HL-60/S4 treated with phorbol 12-myristate 13-acetate at 8.2 ng/mL for 4 days and 3 days (cell line): ENCODE results near the gene FOSL2.

Experiments
- in situ Hi-C: fragments of 300-500 bp; cut with MboI; formaldehyde crosslinking; loops from 2 replicates; pipeline ENCODE4 v1.15.0; 2022; ENCODE audit warnings: low sequenced_read_pairs

The FOSL2 gene

GRCh38 chr2:28392297-28393113, at the start of gene FOSL2:
FOSL2 (plus strand) TSS chr2:28392858; CDS start chr2:28393721, 863 bp downstream.
- in situ Hi-C loops = no loop called here

GRCh38 chr2:28343184-28343942, 49.3 kb upstream of the FOSL2 start:
- in situ Hi-C loops = no loop called here

- in situ Hi-C loops = no loop called here
Observed at GRCh38 chr2:28343971-28344715, 48.5 kb upstream of the FOSL2 start.

DNA sequence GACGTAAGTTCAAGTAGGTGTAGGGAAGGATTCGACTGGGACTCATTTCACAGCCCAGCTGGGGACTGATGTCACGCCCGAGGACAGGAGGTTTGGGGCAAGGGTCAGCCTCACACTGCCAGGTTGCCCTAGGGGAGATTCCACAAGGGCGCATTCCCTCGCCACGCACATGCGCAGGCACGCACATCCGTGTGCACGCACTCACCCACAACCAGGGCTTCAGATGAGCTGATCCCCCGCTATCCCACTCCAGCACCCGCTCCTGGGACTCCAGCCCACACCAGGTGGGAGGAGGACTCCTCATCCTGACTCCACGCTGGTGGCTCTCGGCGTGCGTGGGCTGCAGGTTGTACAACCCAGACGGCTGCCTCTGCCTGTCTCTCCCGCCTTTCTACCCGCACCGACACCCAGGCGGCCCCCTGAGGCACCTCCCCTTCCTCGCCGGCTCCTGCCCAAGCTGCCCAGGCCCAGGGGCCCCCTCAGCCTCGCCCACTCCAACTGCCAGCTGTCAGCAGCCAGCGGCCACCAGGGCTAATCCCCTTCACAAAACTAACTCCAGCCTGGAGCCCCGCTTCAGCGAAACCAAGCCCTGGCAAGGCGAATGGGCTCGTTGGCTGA, 47.8 kb upstream of the FOSL2 start:
- in situ Hi-C loops = no loop called here

- in situ Hi-C loops = no loop called here
Observed at GRCh38 chr2:28345619-28346018, 47.0 kb upstream of the FOSL2 start.

DNA sequence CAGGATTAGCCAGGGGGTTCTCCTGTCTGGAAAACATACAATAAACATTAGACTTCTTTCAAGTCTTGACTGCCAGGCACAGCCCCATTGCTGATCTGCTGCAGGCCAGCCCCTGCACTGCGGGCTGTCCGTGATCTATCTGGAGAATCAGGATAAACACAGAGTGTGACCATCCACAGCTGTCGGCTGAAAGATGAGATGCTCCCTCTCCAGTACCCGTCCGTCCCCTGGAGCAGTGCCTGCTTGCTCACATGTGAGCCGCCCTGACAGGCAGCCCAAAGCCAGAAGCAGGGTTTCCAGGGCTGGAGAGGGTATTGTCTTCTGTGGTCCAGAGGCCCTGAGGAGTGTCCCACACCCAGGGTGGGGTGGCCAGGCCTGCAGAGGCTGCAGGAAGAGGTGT, 46.1 kb upstream of the FOSL2 start:
- in situ Hi-C loops = no loop called here

GRCh38 chr2:28347193-28347592, 45.5 kb upstream of the FOSL2 start:
- in situ Hi-C loops = no loop called here

DNA sequence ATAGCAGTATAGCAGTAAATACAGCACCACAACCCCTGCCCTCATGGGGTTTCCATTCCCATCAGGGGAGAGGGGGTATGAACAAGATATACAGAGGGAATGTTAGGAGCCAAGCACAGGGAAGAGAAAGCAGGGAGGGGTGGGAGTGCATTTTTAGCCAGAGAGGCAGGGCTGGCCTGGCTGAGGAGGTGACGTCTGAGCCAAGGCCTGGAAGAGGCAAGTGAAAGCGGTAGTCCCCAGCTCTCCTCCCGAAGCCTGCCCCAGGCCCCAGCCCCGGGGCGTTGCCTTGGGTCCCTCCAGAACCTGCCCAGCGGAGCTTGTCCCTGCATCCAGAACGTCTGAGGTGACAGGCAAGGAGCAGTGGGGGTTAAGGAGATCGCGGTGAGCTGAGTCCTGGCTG, 45.1 kb upstream of the FOSL2 start:
- in situ Hi-C loops = no loop called here

GRCh38 chr2:28348149-28348567, 44.5 kb upstream of the FOSL2 start:
- in situ Hi-C loops = no loop called here

- in situ Hi-C loops = no loop called here
Observed at GRCh38 chr2:28348921-28349320, 43.7 kb upstream of the FOSL2 start.

- in situ Hi-C loops = no loop called here
Observed at GRCh38 chr2:28349546-28350165, 43.0 kb upstream of the FOSL2 start.

GRCh38 chr2:28350196-28350595, 42.5 kb upstream of the FOSL2 start:
- in situ Hi-C loops = no loop called here

DNA sequence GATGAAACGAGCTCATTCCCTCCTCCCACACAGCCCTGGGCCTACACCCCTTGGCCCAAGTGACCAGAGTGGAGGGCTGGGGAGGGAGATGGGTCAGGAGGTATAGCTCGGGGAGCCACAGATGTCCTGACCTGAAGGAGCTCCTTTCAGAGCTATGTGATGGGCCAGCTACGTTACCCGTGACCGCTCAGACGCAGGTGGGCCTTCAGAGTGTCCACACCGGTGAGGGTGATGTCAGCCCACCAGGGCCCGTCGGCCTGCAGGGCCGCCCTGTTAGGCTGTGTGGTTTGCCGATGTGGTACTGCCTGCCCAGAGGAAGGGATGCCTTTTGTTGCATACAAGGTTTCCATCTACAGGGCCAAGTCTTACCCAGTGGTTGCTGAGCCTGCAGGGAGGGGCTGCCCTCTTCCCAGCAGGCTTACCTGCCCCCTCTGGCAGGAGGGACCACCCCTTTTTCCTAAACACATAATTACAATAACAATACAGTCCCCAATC, 41.8 kb upstream of the FOSL2 start:
- in situ Hi-C loops = no loop called here

- in situ Hi-C loops = no loop called here
Observed at GRCh38 chr2:28351621-28352020, 41.0 kb upstream of the FOSL2 start.

DNA sequence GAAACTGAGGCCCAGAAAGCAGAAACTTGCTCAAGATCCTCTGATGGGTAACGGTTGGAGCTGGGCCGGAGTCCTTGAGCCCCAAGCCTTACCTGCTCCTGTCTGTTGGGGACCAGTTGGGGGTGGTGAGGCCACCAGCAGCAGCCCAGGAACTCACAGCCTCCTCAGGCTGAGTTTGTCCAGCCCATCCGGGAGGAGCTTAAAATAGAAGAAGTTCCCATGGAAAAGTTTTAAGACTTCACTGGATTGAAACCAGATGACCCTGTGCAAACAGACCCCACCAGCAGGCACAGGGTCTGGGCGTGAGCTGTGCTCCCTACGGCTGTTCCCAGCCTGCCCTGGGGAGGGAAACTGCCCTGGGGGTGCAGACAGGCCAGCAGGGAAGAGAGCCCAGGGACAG, 40.6 kb upstream of the FOSL2 start:
- in situ Hi-C loops = no loop called here

- in situ Hi-C loops = no loop called here
Observed at GRCh38 chr2:28352610-28353195, 40.0 kb upstream of the FOSL2 start.

DNA sequence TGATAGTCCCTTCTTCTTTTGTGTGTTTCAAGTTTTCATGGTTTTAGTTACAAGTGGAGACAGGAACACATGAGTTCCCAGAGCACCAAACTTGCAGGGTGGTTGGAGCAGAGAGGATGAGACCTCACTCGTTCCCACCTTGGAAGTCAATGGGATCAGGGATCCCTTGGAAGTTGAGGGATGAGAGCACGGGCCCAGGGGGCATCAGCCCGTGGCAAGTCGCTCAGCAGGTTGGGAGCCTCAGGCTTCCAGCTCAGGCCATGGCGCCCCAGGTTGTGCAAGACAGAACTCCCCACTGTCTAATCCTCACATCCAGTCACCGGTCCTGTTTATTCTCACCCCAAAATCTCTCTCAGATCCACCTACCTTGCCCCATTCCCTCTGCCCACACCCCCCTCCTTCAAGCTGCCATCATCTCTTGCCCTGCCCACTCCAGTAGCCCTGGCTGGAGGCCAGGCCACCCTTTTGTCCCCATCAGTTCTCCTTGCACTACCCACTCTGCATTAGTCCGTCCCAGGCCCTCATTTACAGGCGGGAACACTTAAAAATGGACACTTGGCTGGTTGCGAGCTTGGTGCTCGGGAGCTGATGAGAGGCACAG, 37.6 kb upstream of the FOSL2 start:
- in situ Hi-C loops = no loop called here

DNA sequence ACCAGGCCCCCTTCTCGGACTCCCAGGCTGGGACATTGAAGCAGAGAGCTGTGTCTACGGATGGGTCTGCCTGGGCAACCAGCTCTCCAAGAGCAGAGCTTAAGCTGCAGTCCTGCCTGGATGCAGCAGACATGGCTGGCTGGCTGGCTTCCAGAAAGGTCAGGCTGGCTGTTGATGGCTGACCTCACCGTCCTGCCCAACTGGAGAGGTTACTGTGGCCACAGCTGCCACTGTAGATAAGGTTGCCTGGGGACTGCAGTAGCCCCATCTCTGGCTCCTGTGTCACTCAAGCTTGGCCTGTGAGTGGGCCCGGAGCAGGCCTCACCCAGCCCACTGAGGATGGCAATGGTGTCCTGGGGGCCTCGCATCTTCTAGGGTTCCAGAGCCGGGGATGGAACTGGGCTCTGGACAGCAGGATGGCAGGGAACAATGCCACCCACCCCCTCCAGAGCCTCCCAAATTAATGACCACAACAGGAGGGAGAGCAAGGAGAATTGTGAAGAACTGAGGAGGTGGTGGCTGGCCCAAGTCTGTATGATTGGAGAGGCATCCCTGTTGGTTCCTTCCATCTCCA, 37.0 kb upstream of the FOSL2 start:
- in situ Hi-C loops = no loop called here
